Stimulated activated CD4-positive, alpha-beta T cell treated with anti-CD3 and anti-CD28 coated beads, Interleukin-12 subunit alpha, Interleukin-12 subunit beta, amount 100 ng/mL, for 4 hours (primary cell): Measurements from ENCODE around the gene WDR1.

Experiments
- DNase-seq: peaks from one replicate; pipeline ENCODE4 v3.0.0-alpha.2; 2020

Gene WDR1

DNA sequence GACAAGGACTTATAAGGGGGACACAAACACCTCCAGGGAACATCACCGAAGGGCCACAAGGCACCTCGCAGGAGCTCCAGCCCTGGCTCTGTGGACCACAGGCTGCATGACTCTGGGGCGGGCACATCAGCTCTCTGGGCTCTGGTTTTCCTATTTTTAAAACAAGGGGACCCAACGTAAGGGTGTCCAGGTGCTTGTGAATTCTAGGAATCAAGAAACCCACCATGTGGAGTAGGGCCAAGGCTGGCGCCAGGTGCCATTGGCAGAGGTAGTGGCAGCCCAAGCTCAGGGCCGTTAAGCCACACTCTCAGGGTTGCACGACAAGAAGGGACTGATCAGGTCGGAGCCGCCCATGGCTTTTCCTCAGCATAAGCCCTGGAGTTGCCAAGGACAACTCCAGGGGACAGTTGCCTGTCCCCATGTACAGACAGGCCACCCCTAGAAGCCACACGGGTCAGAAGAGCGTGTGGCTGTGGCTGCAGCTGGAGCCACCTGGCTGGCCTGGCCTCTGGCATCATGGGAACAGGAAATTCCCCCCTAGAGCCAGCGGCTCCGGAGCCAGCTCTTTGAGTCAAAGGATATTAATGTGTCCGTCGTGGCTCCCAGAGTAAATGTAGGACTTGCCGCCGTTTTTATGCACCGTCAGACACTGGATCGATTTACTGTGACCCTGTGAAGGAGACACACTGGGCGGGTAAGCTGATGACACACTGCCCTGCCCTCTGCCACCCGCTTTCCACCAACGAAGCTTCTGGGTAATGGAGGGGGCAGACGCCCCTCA, 32.5 kb downstream of the WDR1 start:
- DNase-seq: no peak

DNA sequence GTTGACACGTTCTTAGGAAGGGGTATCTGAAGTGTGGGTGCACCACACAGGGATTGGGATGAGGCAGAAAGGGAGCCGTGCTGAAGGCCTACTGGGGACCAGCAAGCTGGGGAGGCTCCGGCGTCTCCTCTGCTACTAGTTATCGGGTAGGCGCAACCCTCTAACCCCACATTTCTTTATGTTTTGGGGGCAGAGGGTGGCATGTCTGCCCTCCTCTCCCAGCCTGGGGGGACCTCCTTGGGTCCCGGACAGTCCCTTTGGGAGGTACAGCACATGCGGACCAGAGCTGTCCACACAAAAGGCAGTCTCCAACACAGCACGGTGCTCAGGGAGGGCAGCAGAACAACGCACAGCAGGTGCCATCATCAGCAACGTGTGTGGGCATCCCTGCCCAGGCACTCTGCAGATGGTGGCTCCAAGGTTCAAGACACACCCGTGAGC, 33.2 kb downstream of the WDR1 start:
- DNase-seq: no peak

DNA sequence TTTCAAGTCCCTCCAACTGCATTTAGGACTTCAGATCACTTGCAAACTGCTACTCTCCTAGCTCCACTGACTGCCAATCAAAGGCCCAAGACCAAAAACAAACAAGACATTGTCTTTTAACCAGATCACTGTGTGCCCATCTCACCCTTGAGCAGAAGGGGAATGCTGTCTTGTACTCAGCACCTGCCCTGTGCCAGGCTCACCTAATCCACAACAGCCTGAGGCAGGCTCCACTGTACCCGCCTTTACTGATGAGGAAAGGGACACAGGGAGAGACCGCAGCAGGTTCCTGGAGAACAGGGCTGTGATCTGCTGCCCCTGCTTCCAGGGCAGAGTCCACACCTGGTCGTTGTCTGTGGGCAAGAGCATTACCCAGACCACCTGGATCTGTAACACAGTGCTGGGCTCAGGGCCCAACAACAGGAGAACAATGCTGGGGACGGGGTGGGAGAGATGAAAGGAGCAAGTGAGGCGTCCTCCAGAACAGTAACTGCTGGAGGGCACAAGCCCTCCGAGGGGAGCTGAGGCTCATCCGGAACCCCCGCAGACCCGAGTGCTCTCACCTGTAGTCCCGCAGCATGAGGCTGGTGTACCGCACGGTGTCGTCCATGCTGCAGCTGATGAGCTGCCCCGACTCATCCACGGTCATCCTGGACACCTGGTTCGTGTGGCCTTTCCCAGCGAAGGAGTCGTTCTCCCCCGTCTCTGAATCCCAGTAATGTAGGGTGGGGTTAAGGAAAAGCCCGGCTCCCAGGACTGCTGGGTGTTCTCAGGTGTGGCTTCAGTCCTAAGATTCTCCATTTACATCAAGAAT, 33.9 kb downstream of the WDR1 start:
- no peak for DNase-seq

DNA sequence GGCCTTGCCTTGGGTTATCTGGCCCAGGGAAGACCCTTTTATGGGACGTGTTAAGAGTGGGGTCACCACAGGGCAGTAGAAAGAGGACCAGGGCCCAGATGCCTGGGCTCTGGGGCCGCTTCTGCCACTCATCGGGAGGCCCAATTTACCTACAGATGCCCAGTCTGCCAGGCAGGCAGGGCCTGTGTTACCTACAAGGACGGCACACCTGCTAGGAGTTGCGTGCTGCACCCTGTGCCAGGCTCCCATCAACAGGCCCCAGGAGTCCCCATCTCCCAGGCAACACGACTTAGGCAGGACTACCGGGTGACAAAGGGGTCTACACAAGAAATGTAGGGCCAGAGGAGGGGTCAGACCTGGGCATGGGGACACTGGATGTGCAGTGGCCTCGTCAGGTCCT, 34.6 kb downstream of the WDR1 start:
- no peak for DNase-seq

DNA sequence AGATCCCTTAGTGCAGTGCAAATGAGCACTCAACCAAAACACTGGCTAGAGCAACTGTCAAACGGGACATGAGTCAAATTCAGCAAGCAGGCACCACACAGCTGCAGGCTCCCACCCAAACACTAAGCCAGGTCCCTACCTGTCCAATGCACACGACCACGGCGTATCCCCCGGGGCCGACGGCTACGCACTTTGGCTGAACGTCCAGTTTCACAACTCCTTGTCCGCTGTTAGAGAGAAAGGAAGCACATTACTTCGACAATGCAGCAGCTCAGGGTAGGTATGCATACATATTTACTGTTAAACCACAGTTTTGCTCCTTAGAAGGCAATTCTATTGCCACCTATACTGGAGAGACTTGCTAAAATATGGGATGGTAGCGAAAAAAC, 35.4 kb downstream of the WDR1 start:
- no peak for DNase-seq

DNA sequence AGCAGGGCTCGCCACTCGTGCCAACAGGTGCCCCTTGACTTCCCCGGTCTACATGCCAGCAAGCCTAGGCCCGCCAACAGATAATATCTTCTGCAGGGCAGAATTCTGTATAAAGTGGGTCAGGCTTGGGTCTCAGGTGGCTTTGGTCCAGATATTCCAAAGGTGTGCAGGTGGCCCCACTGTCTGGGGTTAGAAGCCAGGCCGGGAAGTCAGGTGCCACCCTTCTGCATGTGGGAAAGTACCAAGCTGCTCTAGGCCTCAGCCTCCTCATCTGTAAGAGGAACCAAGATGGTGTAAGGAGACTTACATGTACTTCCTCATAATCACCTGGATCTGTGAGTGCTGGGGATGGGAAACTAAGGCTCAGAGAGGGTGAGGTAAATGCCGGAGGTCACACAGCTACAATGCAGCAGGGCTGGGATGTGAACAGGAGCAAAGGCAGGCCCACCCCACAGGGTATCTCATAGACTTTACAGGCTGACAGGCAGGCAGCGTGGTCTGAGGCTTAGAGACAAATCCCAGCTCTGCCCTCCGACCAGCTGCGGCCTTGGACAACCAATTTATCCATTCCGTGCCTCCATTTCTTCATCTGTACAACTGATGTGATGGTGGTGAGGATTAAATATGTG, 35.9 kb downstream of the WDR1 start:
- DNase-seq: no peak

DNA sequence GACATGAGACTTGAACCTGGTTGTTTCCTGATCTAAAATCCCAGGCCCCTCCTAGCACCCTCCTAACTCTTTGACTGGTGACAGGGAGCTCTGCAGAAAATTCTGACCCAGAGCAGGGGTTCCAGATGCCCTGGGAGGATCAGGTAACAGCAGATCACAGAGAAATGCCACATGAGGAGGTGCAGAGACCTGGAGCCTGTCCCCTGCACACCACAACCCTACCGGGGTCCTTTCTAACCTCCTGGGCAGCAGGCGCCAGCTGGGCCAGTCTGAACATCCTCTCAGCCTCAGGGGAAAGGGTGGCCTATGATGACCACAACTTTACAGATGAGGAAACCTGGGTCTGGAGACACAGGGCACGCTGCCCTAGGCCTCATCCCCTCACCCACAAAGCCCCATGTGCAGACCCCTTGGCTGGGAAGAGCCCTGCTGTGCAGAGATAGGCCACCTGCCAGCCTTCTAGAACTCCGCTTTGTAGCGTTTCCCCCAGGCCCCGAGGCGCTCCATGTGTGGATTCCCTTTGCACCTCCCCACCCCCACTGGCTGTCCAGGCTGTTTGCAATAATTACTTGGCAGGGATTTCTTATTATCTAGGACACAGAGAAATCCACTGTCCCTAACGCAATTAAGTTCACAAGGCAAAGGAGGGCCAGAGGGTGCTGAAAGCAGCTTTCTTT, 36.5 kb downstream of the WDR1 start:
- no peak for DNase-seq

DNA sequence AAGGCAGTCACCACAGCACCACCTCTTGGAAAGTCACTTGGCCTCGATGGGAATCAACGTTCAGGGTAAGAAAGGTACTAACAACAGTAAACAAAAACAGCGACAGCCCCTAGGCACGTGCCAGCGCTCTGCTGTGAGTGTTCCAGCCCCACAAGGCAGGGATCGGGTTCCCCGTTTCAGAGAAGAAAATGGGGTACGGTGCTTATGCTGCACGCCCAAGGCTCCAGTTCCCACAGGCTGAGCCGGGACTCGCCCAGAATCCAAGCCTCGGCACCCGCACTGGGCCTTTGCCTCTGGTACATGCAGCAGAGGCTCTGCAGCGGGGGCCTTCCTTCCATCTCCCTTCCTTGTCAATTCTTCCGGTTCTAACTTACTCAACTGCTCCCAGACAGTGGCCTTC, 37.3 kb downstream of the WDR1 start:
- DNase-seq: no peak

DNA sequence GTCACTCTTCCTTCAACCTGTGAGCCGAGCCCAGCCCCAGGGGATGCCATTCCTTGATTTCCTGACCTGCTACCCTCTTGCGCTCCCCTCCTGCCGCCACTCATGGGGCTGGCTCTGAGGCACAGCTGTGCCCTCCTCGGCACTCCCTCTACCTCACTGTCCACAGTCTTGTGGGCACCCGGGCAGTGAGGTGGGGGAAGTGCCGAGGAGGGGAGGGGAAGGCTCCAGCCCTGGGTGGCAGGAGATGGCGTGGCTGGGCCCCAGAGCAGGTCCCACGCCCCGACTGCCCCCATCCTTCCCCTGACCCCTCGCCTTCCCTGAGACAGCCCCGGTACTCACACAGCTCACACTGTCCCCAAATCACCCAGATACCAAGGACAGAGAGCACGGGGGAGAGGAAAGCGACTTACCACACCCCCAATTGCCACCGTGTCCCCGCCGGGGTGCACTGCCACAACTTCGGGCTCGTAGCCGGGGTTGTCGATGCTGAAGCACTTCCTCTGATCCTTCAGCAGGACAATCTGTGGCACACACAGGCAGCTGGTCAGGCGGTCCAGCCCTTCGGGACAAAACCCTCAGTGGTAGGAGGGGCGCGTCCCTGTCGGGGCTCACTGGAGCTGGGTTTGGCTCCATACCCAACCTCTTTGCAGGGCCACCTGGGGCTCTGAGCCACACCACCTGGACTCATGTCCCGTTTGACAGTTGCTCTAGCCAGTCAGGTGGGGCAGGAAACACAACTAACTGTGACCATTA, 37.9 kb downstream of the WDR1 start:
- no peak for DNase-seq

DNA sequence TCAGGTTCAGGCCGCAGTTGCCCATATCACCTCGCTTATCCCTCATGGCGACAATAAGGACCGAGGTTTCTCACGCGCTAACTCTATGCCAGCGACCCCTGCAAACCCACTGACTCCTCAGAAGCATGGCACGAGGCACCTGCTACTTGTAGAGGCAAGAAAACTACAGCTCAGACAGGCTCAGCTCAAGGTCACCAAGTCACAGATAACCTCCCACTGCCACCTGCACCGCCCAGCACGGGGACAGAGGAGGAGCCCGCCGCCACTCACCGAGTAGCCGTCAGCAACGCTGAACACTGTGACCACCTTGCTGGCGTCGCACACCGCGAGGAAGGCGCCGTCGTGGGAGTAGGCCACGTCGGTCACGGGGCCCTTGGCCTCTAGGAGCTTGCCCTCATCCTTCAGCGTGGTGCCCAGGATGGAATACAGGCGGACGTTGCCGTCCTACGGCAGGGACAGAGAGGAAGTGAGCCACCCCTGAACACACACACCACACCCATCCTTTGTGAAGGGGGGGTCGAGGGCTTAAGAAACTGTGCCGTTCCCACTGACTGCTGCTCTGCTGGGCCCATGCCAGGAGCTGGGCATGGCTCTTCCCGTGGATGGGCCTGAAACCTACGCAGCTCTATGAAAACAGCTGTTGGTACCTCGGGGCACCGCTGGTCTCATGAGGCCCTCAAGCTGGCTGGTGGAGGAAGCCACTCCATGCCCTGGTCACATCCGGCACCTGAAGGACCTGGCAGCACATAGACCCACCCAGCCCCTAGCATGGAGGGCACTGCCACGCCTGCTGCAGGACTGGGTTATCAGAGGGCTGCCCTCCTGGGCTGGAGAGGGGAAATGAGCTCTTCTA, 38.9 kb downstream of the WDR1 start:
- no peak for DNase-seq

DNA sequence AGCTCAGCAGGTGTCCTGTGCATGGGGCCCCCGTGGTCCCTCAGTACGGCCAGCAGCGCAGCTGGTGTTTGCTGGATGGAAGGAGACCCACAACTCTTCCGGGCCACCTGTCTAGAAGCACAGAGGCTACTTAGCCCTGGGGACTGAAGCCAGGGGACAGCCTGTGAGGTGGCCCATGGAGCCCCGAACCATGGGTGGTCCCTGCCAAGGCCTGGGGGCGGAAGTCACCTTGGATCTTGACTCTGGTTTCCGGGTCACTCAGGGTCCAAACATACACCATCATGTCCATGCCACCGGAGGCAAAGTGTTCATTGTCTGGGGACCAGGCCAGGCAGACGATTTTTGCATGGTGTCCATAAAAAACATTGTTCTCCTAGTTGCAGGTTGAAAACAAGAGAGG, 39.5 kb downstream of the WDR1 start:
- no peak for DNase-seq

DNA sequence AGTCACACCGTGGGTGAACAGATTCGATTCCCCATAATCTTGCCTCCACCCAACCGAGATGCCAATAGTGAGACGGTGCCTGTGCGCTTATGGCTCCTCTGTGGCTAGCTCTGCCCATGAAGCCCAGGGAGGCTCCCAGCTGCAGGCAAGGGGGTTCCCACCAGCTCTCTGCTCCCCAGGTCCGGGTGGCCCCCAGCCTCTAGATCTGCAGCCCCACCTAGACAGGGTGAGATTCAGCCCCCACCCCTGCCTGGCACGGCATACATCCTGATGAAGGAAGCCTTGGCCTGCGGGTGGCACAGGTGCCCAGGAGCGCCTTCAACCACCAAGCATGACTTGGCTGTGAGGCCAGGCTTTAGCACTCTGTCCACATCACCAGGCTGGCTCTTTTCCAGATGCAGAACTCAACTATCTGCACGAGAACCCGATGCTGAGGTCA, 40.6 kb downstream of the WDR1 start:
- no peak for DNase-seq

DNA sequence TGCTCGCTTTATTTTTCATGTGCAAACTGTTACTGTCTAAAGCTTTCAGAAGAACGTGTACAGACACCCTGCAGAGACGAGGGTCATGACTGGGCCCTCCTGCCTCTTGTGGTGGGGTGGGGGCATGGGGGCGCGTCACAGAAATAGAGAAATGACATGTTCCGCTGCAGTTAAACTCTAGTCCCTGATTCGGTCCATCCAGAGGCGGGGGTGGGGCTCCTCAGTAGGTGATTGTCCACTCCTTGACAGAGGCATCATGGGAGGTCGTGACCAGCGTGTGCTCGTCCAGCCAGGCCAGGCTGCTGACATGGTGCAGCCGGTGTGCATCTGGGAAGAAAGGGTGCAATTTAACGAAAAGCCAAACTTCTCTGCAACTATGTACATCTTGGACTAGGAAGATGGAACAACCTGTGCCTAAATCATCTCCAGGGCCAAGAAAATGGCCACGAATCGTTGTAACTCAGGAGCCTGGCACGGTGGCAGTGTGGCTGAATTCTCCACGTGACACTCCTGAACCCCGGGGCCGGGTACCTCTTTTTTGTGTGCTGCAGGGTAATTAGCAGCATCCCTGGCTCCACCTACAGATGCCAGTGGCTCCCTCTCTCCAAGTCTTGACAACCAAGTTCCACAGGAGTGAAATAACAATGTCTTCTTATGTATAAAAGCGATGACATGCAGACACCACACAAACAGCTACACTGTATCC, 41.3 kb downstream of the WDR1 start:
- no peak for DNase-seq

DNA sequence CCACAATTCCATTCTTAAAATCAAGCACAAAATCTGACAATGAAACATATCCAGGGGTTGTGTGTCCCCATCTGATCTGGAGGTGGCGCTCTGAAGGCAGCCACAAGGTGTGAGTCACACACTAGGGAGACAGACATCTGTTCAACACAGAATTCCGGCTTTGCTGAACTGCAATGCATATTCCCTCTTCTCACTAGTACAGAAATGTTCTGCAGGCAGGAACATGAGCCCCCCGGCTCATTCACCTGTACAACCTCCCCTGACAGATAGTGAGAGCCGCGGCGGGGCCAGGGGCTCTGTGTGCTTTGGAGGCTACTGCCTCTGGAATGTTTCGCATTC, 41.9 kb downstream of the WDR1 start:
- DNase-seq: no peak

DNA sequence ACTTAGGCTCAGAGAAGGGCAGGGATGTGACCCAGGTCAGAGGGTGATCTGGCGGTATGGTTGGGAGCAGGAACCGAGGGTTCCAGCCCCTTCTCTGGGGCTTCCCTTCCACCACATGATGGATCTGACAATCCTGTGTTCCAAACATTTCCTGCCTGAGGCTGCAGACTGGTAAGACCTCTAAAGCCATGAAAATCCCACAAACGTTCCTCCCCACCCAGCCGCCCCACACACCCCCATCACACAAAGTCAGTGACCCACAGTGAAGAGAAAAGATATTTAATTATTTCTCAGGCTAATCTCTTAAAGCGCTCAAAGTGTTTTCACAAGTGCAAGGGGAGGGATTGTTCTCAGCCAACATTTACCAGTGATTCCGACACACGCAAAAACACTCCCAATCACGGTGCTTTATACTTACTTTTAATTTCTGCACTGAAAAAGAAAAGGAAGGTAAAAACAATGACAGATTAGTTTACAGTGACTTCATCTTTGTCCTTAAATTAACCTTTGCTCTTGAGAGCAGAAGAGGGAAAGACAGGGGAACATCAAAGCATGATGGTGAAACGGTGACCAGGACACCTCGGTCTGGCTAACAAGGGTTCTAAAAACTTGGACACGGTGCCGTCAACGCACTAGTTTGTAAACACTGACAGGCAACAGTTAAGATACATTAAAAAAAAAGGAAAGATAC, 42.4 kb downstream of the WDR1 start:
- DNase-seq: no peak

DNA sequence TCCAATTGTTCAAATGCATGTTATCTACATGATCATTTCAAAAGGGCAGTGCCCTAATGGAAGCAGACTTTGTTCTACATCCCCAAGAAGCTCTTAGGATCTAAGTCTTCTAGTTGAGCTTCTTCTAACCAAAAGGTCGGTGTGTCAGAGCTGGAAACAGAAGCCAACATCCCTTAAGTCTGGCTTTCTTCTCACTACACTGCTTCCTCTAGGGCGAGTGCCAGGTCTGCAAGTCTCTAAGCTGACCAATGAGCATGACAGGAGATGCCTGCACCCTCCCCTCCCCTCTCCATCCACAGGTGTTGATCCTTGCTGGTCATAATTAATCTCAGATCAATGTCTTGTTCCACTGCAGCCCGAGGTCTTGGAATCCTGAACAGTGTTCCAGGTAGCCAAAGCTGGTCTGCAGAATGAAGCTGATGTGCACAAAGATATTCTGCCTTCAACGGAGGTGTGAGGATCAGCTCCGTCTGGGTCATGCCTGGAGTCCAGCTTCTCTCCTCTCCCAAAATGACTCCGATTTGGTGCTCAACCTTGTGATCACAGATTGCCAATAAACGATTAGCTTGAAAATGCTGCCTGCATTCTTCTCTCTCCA, 44.1 kb downstream of the WDR1 start:
- no peak for DNase-seq

DNA sequence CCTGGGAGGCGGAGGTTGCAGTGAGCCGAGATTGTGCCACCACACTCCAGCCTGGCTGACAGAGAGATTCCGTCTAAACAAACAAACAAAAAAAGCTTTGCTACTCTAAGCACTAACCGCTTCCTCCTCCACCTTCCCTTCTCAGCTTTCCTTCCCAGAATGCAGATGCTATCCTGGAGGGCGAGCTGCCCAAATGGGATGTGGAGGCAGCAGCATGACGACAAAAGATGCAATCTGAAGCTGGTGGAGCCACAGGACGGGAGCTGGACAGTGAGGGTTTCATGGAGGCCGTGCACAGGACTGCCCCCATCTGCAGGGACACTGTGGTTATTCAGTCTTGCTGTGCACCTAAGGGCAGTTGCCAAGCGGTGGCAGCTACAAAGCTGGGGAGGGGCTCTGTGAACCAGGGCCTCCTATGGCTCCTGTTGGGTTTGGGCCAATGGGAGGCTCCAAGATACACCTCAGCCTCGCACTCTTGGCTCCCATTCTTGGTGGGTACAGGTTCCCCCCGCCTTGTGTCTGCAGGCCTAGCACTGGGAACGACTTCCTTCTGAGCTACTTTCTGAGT, 47.4 kb downstream of the WDR1 start:
- DNase-seq: no peak

DNA sequence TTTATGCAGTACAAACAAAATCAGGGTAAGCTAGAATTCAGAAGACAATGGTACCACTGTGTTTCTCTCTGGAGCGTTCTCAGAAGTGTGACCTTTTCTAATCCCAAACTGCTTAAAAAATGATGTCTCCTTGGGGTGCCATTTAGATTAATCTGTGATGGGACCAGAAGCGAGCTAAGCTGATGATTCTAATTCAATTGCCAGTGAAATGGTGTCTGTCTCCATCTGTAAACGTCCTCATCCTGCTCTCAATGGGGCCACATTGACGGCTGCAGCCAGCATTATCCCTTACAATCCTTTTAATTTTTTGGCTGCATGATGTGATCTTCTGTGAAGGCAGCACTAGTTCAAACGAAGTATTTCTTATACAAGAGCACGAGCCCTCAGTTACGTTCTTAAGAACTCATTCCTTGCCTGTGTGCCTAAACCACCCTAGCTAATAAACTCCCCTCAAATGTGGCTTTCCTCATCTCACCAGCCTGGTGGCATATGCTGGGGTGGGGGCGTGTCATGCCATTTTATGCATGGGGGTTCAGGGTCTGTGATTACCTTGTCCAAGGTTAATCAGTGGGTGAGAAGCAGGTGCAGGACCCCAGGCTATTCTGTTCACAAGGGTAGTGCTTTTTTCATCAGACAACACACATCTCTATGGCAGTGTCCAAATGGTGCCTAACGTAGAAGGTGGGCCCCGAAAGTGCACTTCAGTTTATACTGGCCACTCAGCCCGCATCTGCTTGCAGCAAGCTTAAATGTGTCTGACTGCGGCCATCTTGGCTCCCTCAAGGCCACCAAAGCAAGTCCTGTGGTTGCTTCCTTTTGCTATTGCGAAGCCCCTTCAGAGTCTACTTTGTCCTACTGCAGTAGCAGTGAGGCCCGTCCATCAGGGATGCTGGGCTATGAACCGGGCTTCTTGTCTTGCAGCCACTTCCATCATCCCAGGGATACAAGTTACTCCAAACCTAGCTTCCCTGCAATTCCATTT, 49.6 kb downstream of the WDR1 start:
- DNase-seq: no peak
